GM23248 (cell line): ENCODE data around the gene DTNA.

Source experiments
- EZH2 ChIP-seq: fragments of 200-600 bp; sonication (generic); IDR thresholded peaks from 2 replicates; pipeline ENCODE4 v1.6.1; 2018; ENCODE audit warnings: antibody characterized with exemption, mild to moderate bottlenecking; ENCODE audit not compliant: insufficient read depth, poor library complexity, severe bottlenecking
- EZH2phosphoT487 ChIP-seq: fragments of 200-600 bp; sonication (generic); IDR thresholded peaks from 2 replicates; pipeline ENCODE4 v1.6.1; 2018; ENCODE audit warnings: antibody characterized with exemption, moderate library complexity, mild to moderate bottlenecking, low read depth; ENCODE audit not compliant: insufficient read depth

GRCh38 chr18:34800381-34800780 lies 90.3 kb downstream of the DTNA start:
- TF ChIP-seq EZH2 (no peak), EZH2phosphoT487 (no peak)
